GM23338 (cell line): ENCODE results near the gene AQP9. TPM values are rescaled to one million over a fixed set of nuclear protein-coding genes. Genes with fewer than 3 reads are reported as not detected.

Experiments
- ATAC-seq: fragments of 200-7000 bp; cut with Tn5 transposase; 3 replicates; pipeline ENCODE4 v1.9.1; 2020
- DNase-seq: peaks from one replicate; pipeline ENCODE4 v3.0.0-alpha.2; 2015; ENCODE audit warnings: low spot score
- H2AFZ ChIP-seq: fragments of 200-600 bp; sonication (generic); 2 replicates; pipeline ENCODE4 v1.8.0; 2016; ENCODE audit warnings: antibody characterized with exemption, mild to moderate bottlenecking, moderate library complexity
- H3F3A ChIP-seq: fragments of 200-600 bp; sonication (generic); replicated peaks from 2 replicates; pipeline ENCODE4 v1.8.0; 2017; ENCODE audit warnings: antibody characterized with exemption, mixed run types, low read depth
- H3K27ac ChIP-seq: fragments of 200-600 bp; sonication (generic); 2 replicates; pipeline ENCODE4 v1.6.1; 2016; ENCODE audit warnings: low read depth
- H3K27me3 ChIP-seq: fragments of 200-600 bp; sonication (generic); 2 replicates; pipeline ENCODE4 v1.8.0; 2016; ENCODE audit warnings: mild to moderate bottlenecking, mixed run types, moderate library complexity; ENCODE audit not compliant: insufficient read depth
- H3K36me3 ChIP-seq: fragments of 200-600 bp; sonication (generic); 2 replicates; pipeline ENCODE4 v1.8.0; 2016; ENCODE audit warnings: mild to moderate bottlenecking; ENCODE audit not compliant: insufficient read depth
- H3K4me1 ChIP-seq: fragments of 200-600 bp; sonication (generic); 2 replicates; pipeline ENCODE4 v1.8.0; 2016; ENCODE audit warnings: mild to moderate bottlenecking, moderate library complexity; ENCODE audit not compliant: insufficient read depth
- H3K4me2 ChIP-seq: fragments of 200-600 bp; sonication (generic); 2 replicates; pipeline ENCODE4 v1.7.1; 2017; ENCODE audit warnings: mixed run types
- H3K4me3 ChIP-seq: fragments of 200-600 bp; sonication (generic); 2 replicates; pipeline ENCODE4 v1.6.1; 2016; ENCODE audit warnings: mixed run types
- H3K79me2 ChIP-seq: fragments of 200-600 bp; sonication (generic); replicated peaks from 2 replicates; pipeline ENCODE4 v1.8.0; 2017; ENCODE audit warnings: mild to moderate bottlenecking; ENCODE audit not compliant: insufficient read depth
- H3K9me2 ChIP-seq: fragments of 200-600 bp; sonication (generic); 2 replicates; pipeline ENCODE4 v1.8.0; 2017; ENCODE audit not compliant: insufficient read depth
- H4K20me1 ChIP-seq: fragments of 200-600 bp; sonication (generic); replicated peaks from 2 replicates; pipeline ENCODE4 v1.8.0; 2017; ENCODE audit warnings: mild to moderate bottlenecking; ENCODE audit not compliant: insufficient read depth
- H3K27ac Mint-ChIP-seq: 2 replicates; pipeline ENCODE4 v1.8.0; 2020; ENCODE audit warnings: inconsistent platforms, mild to moderate bottlenecking, moderate library complexity, mixed read lengths
- H3K27me3 Mint-ChIP-seq: 3 replicates; pipeline ENCODE4 v1.8.0; 2022; ENCODE audit warnings: low read depth, mild to moderate bottlenecking, moderate library complexity, mixed read lengths, inconsistent platforms; ENCODE audit not compliant: insufficient read depth, poor library complexity
- H3K36me3 Mint-ChIP-seq: 3 replicates; pipeline ENCODE4 v1.8.0; 2021; ENCODE audit warnings: low read depth, mild to moderate bottlenecking, inconsistent platforms, moderate library complexity, mixed read lengths
- H3K4me1 Mint-ChIP-seq: 3 replicates; pipeline ENCODE4 v1.8.0; 2020; ENCODE audit warnings: mild to moderate bottlenecking, inconsistent platforms, mixed read lengths
- H3K4me3 Mint-ChIP-seq: 3 replicates; pipeline ENCODE4 v1.8.0; 2021; ENCODE audit warnings: moderate library complexity, mild to moderate bottlenecking, inconsistent platforms, mixed read lengths
- H3K9me3 Mint-ChIP-seq: 3 replicates; pipeline ENCODE4 v1.8.0; 2020; ENCODE audit warnings: moderate library complexity, mild to moderate bottlenecking, inconsistent platforms, mixed read lengths
- CREB1 ChIP-seq: fragments of 250-450 bp; sonication (Bioruptor Pico); IDR thresholded peaks from 2 replicates; pipeline ENCODE4 v1.5.0; 2020; ENCODE audit warnings: low read depth, mild to moderate bottlenecking, moderate library complexity
- EZH2 ChIP-seq: fragments of 200-600 bp; sonication (generic); IDR thresholded peaks from one replicate; pipeline ENCODE4 v1.8.0; 2017; ENCODE audit warnings: antibody characterized with exemption, mild to moderate bottlenecking, low read depth; ENCODE audit not compliant: unreplicated experiment
- EZH2phosphoT487 ChIP-seq: fragments of 200-600 bp; sonication (generic); IDR thresholded peaks from one replicate; pipeline ENCODE4 v1.8.1; 2018; ENCODE audit warnings: antibody characterized with exemption; ENCODE audit not compliant: unreplicated experiment
- JUNB ChIP-seq: IDR thresholded peaks from one replicate; pipeline ENCODE4 v1.6.1; 2016; ENCODE audit warnings: antibody characterized with exemption; ENCODE audit not compliant: unreplicated experiment
- NANOG ChIP-seq: IDR thresholded peaks from 2 replicates; pipeline ENCODE4 v1.6.1; 2016; ENCODE audit warnings: antibody characterized with exemption, borderline replicate concordance
- POLR2AphosphoS5 ChIP-seq: IDR thresholded peaks from 2 replicates; pipeline ENCODE4 v1.6.1; 2016; ENCODE audit warnings: antibody characterized with exemption, low read depth
- STAT1 ChIP-seq: IDR thresholded peaks from one replicate; pipeline ENCODE4 v1.6.1; 2016; ENCODE audit warnings: antibody characterized with exemption; ENCODE audit not compliant: unreplicated experiment
- ZNF114 ChIP-seq: fragments of 250-450 bp; sonication (Bioruptor Pico); IDR thresholded peaks from 2 replicates; pipeline ENCODE4 v1.5.0; 2020; ENCODE audit warnings: mild to moderate bottlenecking, moderate library complexity
- polyA plus RNA-seq: library from polyadenylated mRNA; unstranded; fragments of >200 nt; fragmentation: Nextera tagmentation; extraction: Ambion mirVana; gene quantifications from 2 replicates; pipeline ENCODE4 v1.2.1, GENCODE V29; 2016
- total RNA-seq: library from RNA; depleted of rRNA; stranded (reverse); fragments of >200 nt; shearing (Covaris generic); gene quantifications from 2 replicates; pipeline ENCODE4 v1.2.3, GENCODE V29; 2014
- TF ChIP-seq, protein P1 (sequence below): fragments of 250-450 bp; sonication (Bioruptor Pico); IDR thresholded peaks from 2 replicates; pipeline ENCODE4 v1.5.0; 2020; ENCODE audit warnings: mild to moderate bottlenecking, moderate library complexity
- TF ChIP-seq, protein P2 (sequence below): IDR thresholded peaks from 2 replicates; pipeline ENCODE4 v1.6.1; 2016; ENCODE audit warnings: antibody characterized with exemption
- TF ChIP-seq, protein P3 (sequence below), 2 experiments: fragments of 200-600 bp in 1 of 2; sonication (generic) in 1 of 2; conservative IDR thresholded peaks; 2 replicates each; pipeline versions ENCODE4 v1.5.1 to v1.6.1; 2016 to 2017; ENCODE audit warnings: antibody characterized with exemption in 2 of 2, low read depth in 2 of 2, mild to moderate bottlenecking in 2 of 2, moderate library complexity in 1 of 2

AQP9 gene
- total and polyA plus RNA-seq, 2 experiments from 2014 or later, result not detected

DNA sequence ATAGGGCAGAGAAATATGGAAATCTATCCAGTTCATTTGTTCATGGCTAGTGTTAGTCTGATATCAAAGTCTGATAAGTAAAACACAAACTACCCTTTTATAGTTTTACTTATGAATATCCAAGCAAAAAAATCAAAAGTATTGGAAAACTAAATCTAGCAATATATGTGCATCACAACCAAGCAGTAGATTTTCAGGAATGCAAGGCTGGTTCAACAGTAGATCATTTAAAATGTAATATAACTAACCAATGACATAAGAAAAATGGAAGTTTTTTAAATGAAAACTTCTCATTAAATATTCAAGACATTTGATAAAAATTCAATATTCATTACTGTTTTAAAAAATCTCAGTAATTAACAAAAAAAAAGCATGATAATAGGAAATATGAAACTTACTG, 12.8 kb upstream of the AQP9 start (continued):
- TF ChIP-seq, protein P1, sequence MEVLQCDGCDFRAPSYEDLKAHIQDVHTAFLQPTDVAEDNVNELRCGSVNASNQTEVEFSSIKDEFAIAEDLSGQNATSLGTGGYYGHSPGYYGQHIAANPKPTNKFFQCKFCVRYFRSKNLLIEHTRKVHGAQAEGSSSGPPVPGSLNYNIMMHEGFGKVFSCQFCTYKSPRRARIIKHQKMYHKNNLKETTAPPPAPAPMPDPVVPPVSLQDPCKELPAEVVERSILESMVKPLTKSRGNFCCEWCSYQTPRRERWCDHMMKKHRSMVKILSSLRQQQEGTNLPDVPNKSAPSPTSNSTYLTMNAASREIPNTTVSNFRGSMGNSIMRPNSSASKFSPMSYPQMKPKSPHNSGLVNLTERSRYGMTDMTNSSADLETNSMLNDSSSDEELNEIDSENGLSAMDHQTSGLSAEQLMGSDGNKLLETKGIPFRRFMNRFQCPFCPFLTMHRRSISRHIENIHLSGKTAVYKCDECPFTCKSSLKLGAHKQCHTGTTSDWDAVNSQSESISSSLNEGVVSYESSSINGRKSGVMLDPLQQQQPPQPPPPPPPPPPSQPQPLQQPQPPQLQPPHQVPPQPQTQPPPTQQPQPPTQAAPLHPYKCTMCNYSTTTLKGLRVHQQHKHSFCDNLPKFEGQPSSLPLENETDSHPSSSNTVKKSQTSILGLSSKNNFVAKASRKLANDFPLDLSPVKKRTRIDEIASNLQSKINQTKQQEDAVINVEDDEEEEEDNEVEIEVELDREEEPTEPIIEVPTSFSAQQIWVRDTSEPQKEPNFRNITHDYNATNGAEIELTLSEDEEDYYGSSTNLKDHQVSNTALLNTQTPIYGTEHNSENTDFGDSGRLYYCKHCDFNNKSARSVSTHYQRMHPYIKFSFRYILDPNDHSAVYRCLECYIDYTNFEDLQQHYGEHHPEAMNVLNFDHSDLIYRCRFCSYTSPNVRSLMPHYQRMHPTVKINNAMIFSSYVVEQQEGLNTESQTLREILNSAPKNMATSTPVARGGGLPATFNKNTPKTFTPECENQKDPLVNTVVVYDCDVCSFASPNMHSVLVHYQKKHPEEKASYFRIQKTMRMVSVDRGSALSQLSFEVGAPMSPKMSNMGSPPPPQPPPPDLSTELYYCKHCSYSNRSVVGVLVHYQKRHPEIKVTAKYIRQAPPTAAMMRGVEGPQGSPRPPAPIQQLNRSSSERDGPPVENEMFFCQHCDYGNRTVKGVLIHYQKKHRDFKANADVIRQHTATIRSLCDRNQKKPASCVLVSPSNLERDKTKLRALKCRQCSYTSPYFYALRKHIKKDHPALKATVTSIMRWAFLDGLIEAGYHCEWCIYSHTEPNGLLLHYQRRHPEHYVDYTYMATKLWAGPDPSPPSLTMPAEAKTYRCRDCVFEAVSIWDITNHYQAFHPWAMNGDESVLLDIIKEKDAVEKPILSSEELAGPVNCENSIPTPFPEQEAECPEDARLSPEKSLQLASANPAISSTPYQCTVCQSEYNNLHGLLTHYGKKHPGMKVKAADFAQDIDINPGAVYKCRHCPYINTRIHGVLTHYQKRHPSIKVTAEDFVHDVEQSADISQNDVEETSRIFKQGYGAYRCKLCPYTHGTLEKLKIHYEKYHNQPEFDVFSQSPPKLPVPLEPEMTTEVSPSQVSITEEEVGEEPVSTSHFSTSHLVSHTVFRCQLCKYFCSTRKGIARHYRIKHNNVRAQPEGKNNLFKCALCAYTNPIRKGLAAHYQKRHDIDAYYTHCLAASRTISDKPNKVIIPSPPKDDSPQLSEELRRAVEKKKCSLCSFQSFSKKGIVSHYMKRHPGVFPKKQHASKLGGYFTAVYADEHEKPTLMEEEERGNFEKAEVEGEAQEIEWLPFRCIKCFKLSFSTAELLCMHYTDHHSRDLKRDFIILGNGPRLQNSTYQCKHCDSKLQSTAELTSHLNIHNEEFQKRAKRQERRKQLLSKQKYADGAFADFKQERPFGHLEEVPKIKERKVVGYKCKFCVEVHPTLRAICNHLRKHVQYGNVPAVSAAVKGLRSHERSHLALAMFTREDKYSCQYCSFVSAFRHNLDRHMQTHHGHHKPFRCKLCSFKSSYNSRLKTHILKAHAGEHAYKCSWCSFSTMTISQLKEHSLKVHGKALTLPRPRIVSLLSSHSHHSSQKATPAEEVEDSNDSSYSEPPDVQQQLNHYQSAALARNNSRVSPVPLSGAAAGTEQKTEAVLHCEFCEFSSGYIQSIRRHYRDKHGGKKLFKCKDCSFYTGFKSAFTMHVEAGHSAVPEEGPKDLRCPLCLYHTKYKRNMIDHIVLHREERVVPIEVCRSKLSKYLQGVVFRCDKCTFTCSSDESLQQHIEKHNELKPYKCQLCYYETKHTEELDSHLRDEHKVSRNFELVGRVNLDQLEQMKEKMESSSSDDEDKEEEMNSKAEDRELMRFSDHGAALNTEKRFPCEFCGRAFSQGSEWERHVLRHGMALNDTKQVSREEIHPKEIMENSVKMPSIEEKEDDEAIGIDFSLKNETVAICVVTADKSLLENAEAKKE, result no peak
- TF ChIP-seq, protein P2, sequence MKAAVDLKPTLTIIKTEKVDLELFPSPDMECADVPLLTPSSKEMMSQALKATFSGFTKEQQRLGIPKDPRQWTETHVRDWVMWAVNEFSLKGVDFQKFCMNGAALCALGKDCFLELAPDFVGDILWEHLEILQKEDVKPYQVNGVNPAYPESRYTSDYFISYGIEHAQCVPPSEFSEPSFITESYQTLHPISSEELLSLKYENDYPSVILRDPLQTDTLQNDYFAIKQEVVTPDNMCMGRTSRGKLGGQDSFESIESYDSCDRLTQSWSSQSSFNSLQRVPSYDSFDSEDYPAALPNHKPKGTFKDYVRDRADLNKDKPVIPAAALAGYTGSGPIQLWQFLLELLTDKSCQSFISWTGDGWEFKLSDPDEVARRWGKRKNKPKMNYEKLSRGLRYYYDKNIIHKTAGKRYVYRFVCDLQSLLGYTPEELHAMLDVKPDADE, result no peak
- TF ChIP-seq CREB1 (CRISPR knock-in tag), result no peak
- TF ChIP-seq EZH2, result no peak

DNA sequence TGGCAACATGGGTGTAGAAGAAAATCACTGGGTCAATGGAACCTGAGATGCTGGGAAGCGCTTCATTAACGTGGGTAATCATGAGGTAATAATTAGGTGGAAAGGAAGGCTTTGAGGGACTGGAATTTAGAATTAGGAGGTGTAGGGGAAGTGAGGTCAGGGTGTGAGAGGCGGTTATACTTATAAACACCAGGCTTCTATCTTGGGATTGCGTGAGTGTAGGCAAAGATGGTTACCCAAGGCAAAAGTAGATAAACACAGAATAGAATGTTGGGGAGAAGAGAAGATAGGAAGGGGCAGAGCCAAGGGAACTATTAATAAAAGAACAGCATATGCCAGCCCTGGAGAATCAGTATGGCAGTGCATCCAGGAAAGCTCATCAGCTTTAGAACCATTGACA, 3.3 kb upstream of the AQP9 start:
- Histone ChIP-seq H3K4me2 (no peak overlapping the region), H4K20me1 (no peaks in the 10 kb centered on the region), H3K9me2 (peaks cover 3% of the 10 kb centered on the region; the same call in 1 of the 2 replicates), H3K27ac (no peak overlapping the region), H3K4me3 (no peak overlapping the region), H3K27me3 (no peaks in the 10 kb centered on the region), H3K79me2 (no peaks in the 10 kb centered on the region), H3K36me3 (no peaks in the 10 kb centered on the region), H3K4me1 (peaks cover 9% of the 10 kb centered on the region; the same call in 1 of the 2 replicates), H3F3A (no peaks in the 10 kb centered on the region), H2AFZ (no peak overlapping the region)
- Mint-ChIP-seq H3K9me3 (no peaks in the 10 kb centered on the region; the same call in 2 of the 3 replicates), H3K36me3 (no peaks in the 10 kb centered on the region), H3K27me3 (peaks cover 2% of the 10 kb centered on the region), H3K27ac (no peak overlapping the region), H3K4me3 (no peak overlapping the region), H3K4me1 (peaks cover 11% of the 10 kb centered on the region)
- ATAC-seq, result no peak
- no peak for DNase-seq
- TF ChIP-seq, protein P3, sequence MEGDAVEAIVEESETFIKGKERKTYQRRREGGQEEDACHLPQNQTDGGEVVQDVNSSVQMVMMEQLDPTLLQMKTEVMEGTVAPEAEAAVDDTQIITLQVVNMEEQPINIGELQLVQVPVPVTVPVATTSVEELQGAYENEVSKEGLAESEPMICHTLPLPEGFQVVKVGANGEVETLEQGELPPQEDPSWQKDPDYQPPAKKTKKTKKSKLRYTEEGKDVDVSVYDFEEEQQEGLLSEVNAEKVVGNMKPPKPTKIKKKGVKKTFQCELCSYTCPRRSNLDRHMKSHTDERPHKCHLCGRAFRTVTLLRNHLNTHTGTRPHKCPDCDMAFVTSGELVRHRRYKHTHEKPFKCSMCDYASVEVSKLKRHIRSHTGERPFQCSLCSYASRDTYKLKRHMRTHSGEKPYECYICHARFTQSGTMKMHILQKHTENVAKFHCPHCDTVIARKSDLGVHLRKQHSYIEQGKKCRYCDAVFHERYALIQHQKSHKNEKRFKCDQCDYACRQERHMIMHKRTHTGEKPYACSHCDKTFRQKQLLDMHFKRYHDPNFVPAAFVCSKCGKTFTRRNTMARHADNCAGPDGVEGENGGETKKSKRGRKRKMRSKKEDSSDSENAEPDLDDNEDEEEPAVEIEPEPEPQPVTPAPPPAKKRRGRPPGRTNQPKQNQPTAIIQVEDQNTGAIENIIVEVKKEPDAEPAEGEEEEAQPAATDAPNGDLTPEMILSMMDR (conservative IDR thresholded peaks at IDR 0.05; ENCODE audit: low read depth in 2 of 2), result no peak
- TF ChIP-seq CREB1 (CRISPR knock-in tag) (no peak), EZH2phosphoT487 (no peak), NANOG (no peak), JUNB (no peak), STAT1 (no peak), POLR2AphosphoS5 (no peak), ZNF114 (no peak)
- TF ChIP-seq, protein P2, result no peak
